ENCODE measurements around the gene GAREM2.

The GAREM2 gene

DNA sequence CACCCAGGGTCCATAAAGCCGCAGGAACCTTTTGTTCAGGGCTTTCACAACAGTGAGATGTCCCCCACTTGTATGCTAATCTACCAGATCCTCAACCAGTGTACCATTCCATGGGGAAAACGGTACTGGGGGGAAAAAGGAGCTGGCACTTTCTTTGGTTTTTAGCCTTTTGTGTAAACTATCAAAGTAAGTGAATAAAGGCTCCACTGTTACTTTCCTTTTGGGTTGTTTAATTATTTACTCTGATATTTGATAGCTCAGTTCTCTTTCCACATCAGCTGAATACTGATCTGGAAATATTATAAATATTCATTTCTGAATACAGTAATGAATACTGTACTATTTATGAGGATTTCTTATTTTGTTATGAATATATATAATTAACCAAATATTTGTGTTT is 51.2 kb downstream of the GAREM2 start (continued):
- TF ChIP-seq, protein P1, sequence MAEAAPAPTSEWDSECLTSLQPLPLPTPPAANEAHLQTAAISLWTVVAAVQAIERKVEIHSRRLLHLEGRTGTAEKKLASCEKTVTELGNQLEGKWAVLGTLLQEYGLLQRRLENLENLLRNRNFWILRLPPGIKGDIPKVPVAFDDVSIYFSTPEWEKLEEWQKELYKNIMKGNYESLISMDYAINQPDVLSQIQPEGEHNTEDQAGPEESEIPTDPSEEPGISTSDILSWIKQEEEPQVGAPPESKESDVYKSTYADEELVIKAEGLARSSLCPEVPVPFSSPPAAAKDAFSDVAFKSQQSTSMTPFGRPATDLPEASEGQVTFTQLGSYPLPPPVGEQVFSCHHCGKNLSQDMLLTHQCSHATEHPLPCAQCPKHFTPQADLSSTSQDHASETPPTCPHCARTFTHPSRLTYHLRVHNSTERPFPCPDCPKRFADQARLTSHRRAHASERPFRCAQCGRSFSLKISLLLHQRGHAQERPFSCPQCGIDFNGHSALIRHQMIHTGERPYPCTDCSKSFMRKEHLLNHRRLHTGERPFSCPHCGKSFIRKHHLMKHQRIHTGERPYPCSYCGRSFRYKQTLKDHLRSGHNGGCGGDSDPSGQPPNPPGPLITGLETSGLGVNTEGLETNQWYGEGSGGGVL (tag by site-specific recombination; IDR thresholded peaks at IDR 0.05), result no peak
- TF ChIP-seq ZNF521 (tag by site-specific recombination; IDR thresholded peaks at IDR 0.05) (no peak), BCL11B (tag by site-specific recombination; IDR thresholded peaks at IDR 0.05; ENCODE audit: low read depth) (no peak), ZNF658 (tag by site-specific recombination; IDR thresholded peaks at IDR 0.05) (no peak), ZFP69B (tag by site-specific recombination; IDR thresholded peaks at IDR 0.05) (no peak), ZBTB8A (tag by site-specific recombination; IDR thresholded peaks at IDR 0.05) (no peak), ZNF18 (tag by site-specific recombination; IDR thresholded peaks at IDR 0.05) (no peak)
- TF ChIP-seq, protein P2, sequence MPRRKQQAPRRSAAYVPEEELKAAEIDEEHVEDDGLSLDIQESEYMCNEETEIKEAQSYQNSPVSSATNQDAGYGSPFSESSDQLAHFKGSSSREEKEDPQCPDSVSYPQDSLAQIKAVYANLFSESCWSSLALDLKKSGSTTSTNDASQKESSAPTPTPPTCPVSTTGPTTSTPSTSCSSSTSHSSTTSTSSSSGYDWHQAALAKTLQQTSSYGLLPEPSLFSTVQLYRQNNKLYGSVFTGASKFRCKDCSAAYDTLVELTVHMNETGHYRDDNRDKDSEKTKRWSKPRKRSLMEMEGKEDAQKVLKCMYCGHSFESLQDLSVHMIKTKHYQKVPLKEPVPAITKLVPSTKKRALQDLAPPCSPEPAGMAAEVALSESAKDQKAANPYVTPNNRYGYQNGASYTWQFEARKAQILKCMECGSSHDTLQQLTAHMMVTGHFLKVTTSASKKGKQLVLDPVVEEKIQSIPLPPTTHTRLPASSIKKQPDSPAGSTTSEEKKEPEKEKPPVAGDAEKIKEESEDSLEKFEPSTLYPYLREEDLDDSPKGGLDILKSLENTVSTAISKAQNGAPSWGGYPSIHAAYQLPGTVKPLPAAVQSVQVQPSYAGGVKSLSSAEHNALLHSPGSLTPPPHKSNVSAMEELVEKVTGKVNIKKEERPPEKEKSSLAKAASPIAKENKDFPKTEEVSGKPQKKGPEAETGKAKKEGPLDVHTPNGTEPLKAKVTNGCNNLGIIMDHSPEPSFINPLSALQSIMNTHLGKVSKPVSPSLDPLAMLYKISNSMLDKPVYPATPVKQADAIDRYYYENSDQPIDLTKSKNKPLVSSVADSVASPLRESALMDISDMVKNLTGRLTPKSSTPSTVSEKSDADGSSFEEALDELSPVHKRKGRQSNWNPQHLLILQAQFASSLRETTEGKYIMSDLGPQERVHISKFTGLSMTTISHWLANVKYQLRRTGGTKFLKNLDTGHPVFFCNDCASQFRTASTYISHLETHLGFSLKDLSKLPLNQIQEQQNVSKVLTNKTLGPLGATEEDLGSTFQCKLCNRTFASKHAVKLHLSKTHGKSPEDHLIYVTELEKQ (tag by site-specific recombination; IDR thresholded peaks at IDR 0.05; ENCODE audit: borderline replicate concordance), result no peak

GRCh38 chr2:26229595-26229994 is 56.7 kb downstream of the GAREM2 start:
- CTCF ChIA-PET, result interaction anchor here (0.6 kb wide), 1 partner anchor 61 kb away, joined by 3 read pairs; no protein-coding TSS in a partner anchor
- Histone ChIP-seq H3K27ac (ENCODE audit: extremely low read depth, low read depth, low read length) (no peak overlapping the region), H3K9me3 (ENCODE audit: control insufficient read depth, insufficient read depth, low read depth, low read length) (no peaks in the 10 kb centered on the region), H3K4me1 (ENCODE audit: control insufficient read depth, insufficient read depth, low read length) (no peaks in the 10 kb centered on the region), H3K4me3 (ENCODE audit: low read depth, low read length) (no peak overlapping the region), H3K36me3 (ENCODE audit: control insufficient read depth in 2 of 2, insufficient read depth in 1 of 2, low read length in 2 of 2) (peaks cover 61 to 80% of the 10 kb centered on the region in 2 experiments)
- TF ChIP-seq ZNF658 (tag by site-specific recombination; IDR thresholded peaks at IDR 0.05), result no peak
- TF ChIP-seq ZNF138 (tag by site-specific recombination; IDR thresholded peaks at IDR 0.05; ENCODE audit: borderline replicate concordance), result no peak
- no peak for TF ChIP-seq REPIN1 (tag by site-specific recombination; IDR thresholded peaks at IDR 0.05; ENCODE audit: low read depth)
- no peak for TF ChIP-seq ZNF48 (tag by site-specific recombination; IDR thresholded peaks at IDR 0.05)
- TF ChIP-seq ZNF768 (tag by site-specific recombination; IDR thresholded peaks at IDR 0.05), result no peak
- TF ChIP-seq, protein P3, sequence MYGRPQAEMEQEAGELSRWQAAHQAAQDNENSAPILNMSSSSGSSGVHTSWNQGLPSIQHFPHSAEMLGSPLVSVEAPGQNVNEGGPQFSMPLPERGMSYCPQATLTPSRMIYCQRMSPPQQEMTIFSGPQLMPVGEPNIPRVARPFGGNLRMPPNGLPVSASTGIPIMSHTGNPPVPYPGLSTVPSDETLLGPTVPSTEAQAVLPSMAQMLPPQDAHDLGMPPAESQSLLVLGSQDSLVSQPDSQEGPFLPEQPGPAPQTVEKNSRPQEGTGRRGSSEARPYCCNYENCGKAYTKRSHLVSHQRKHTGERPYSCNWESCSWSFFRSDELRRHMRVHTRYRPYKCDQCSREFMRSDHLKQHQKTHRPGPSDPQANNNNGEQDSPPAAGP (tag by site-specific recombination; IDR thresholded peaks at IDR 0.05), result no peak
- POLR2A ChIA-PET, result no interaction called here

DNA sequence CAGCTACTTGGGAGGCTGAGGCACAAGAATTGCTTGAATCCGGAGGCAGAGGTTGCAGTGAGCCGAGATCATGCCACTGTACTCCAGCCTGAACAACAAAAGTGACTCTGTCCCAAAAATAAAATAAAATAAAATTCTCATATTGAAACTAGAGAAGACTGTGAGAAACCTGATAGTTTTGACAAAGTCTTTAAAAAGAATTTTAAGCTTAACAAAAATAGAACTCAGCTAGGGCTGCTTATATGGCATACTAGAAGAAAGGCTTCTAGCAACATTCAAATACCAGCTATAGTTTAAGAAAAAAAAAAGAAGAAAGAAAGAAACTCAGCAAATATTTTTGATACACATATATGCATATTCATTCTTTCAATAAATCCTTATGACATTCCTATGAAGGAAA is 57.9 kb downstream of the GAREM2 start:
- H3K27ac ChIP-seq (ENCODE audit: extremely low read depth, low read depth, low read length), result no peak overlapping the region
- no peaks in the 10 kb centered on the region for H3K9me3 ChIP-seq (ENCODE audit: control insufficient read depth, insufficient read depth, low read depth, low read length)
- POLR2A ChIA-PET, result interaction anchor here (1.2 kb wide), 1 partner anchor 13 kb away, joined by 4 read pairs; the partner anchor contains the start of gene HADHA
- no peaks in the 10 kb centered on the region for H3K4me1 ChIP-seq (ENCODE audit: control insufficient read depth, insufficient read depth, low read length)
- CTCF ChIA-PET, result interaction anchor here (0.7 kb wide), 1 partner anchor 59 kb away, joined by 3 read pairs; no protein-coding TSS in a partner anchor
- H3K4me3 ChIP-seq (ENCODE audit: low read depth, low read length), result no peak overlapping the region
- peaks cover 72 to 87% of the 10 kb centered on the region in 2 experiments for H3K36me3 ChIP-seq (ENCODE audit: control insufficient read depth in 2 of 2, insufficient read depth in 1 of 2, low read length in 2 of 2)
- no peak for TF ChIP-seq ZNF560 (tag by site-specific recombination; IDR thresholded peaks at IDR 0.05; ENCODE audit: borderline replicate concordance)
- no peak for TF ChIP-seq PRDM6 (tag by site-specific recombination; IDR thresholded peaks at IDR 0.05)
- no peak for TF ChIP-seq ZNF341 (tag by site-specific recombination; IDR thresholded peaks at IDR 0.05; ENCODE audit: low read depth)
- no peak for TF ChIP-seq SALL2 (tag by site-specific recombination; IDR thresholded peaks at IDR 0.05; ENCODE audit: borderline replicate concordance)
- no peak for TF ChIP-seq ZNF621 (tag by site-specific recombination; IDR thresholded peaks at IDR 0.05)
- TF ChIP-seq ZNF626 (tag by site-specific recombination; IDR thresholded peaks at IDR 0.05), result no peak
- no peak for TF ChIP-seq ZNF792 (tag by site-specific recombination; IDR thresholded peaks at IDR 0.05)
- TF ChIP-seq ZNF426 (tag by site-specific recombination; IDR thresholded peaks at IDR 0.05), result no peak
- no peak for TF ChIP-seq KLF8 (tag by site-specific recombination; IDR thresholded peaks at IDR 0.05)
- TF ChIP-seq, protein P3 (tag by site-specific recombination; IDR thresholded peaks at IDR 0.05), result no peak
- no peak for TF ChIP-seq ZNF112 (tag by site-specific recombination; IDR thresholded peaks at IDR 0.05)
